Spleen (tissue), 11 donors: ENCODE measurements around the gene AIG1. TPM values are rescaled to one million over a fixed set of nuclear protein-coding genes. Genes with fewer than 3 reads are reported as not detected.

Source experiments
- DNase-seq: peaks from one replicate; pipeline ENCODE4 v3.0.0-alpha.2; 2020
- H3K27ac ChIP-seq, 8 donors: fragments of 200-600 bp; sonication (generic) in 7 of 8; 1 replicate in 4 of 8; 2 replicates in 4 of 8; pipeline versions ENCODE4 v1.5.0 to v1.8.0; 2016 to 2021; ENCODE audit warnings: inconsistent platforms in 4 of 8, mild to moderate bottlenecking in 4 of 8, moderate library complexity in 1 of 8
- H3K27me3 ChIP-seq, 7 donors: fragments of 200-600 bp; sonication (generic) in 6 of 7; replicated peaks in 1 of 7; 1 replicate in 4 of 7; 2 replicates in 3 of 7; pipeline versions ENCODE4 v1.5.0 to v1.8.0; 2016 to 2021; ENCODE audit warnings: inconsistent platforms in 3 of 7, mild to moderate bottlenecking in 1 of 7
- H3K36me3 ChIP-seq, 6 donors: fragments of 200-600 bp; sonication (generic) in 5 of 6; 1 replicate in 4 of 6; 2 replicates in 2 of 6; pipeline versions ENCODE4 v1.5.0 to v1.8.0; 2016 to 2021; ENCODE audit warnings: inconsistent platforms in 2 of 6
- H3K4me1 ChIP-seq, 6 donors: fragments of 200-600 bp; sonication (generic) in 5 of 6; 1 replicate in 3 of 6; 2 replicates in 3 of 6; pipeline versions ENCODE4 v1.5.0 to v1.8.0; 2016 to 2021; ENCODE audit warnings: inconsistent platforms in 3 of 6
- H3K4me3 ChIP-seq, 8 donors: fragments of 200-600 bp; sonication (generic) in 7 of 8; 1 replicate in 4 of 8; 2 replicates in 4 of 8; pipeline versions ENCODE4 v1.5.0 to v1.8.0; 2016 to 2021; ENCODE audit warnings: inconsistent platforms in 4 of 8, mild to moderate bottlenecking in 4 of 8, moderate library complexity in 2 of 8
- H3K9me3 ChIP-seq, 8 donors: fragments of 200-600 bp; sonication (generic) in 7 of 8; 1 replicate in 4 of 8; 2 replicates in 4 of 8; pipeline versions ENCODE4 v1.5.0 to v1.8.0; 2016 to 2021; ENCODE audit warnings: inconsistent platforms in 4 of 8
- CTCF ChIP-seq, 11 experiments: fragments of 200-600 bp in 7 of 11; fragments of 450-650 bp in 4 of 11; sonication (generic) in 4 of 11; IDR thresholded peaks in 8 of 11; conservative IDR thresholded peaks in 3 of 11; 1 replicate in 7 of 11; 2 replicates in 4 of 11; pipeline versions ENCODE4 v1.4.0 to v1.8.0; 2016 to 2021; ENCODE audit warnings: antibody characterized with exemption in 11 of 11, inconsistent platforms in 4 of 11, mild to moderate bottlenecking in 1 of 11
- POLR2A ChIP-seq, 3 donors: fragments of 450-650 bp; IDR thresholded peaks; one replicate each; pipeline ENCODE4 v1.5.1; 2017; ENCODE audit warnings: antibody characterized with exemption in 3 of 3, mild to moderate bottlenecking in 1 of 3
- POLR2AphosphoS5 ChIP-seq, 3 donors: sonication (generic); formaldehyde crosslinking; IDR thresholded peaks; one replicate each; pipeline ENCODE4 v1.5.1; 2017; ENCODE audit warnings: antibody characterized with exemption in 3 of 3
- WGBS, 5 donors: extraction: QIAGEN DNeasy Blood & Tissue Kit in 3 of 5; methylation state at CpG; one replicate each; pipeline versions ENCODE4 v1.1.5 to v1.1.7; 2013 to 2018; 5-methylcytosine and 5-hydroxymethylcytosine counted together
- intact Hi-C: fragments of 100-400 bp; cut with DNase I; formaldehyde crosslinking; loops from one replicate; pipeline ENCODE4 v1.15.0; 2023; ENCODE audit warnings: low total_unique reads
- polyA plus RNA-seq, 3 donors: library from polyadenylated mRNA; stranded (reverse); fragments of 200-250 nt; gene quantifications; one replicate each; pipeline ENCODE4 v1.2.1, GENCODE V29; 2013
- total RNA-seq, 7 donors: library from RNA; depleted of rRNA in 3 of 7; stranded (reverse); fragments of >200 nt in 3 of 7; fragmentation: NEBNext Ultra II Directional in 4 of 7; extraction: Animal tissue kit (Norgen Biotek cat#: 25700) in 4 of 7; gene quantifications; one replicate each; pipeline versions ENCODE4 v1.1.0 to v1.2.1, GENCODE V29; 2016 to 2021
- donor health status: healthy with polysubstance abuse.
- donor health status: DM: no; HTN: no; CAD: no; lungs with moderate emphysema.
- donor health status: DM: no; HTN: no; CAD: no.
- donor health status: Bipolar disorder and iron deficiency.
- donor health status: healthy.
- donor health status: DM: no; HTN: no; CAD: no.
- donor health status: DM: yes; HTN: yes; CAD: no.

Gene AIG1
- total and polyA plus RNA-seq, 10 donors = 14.3 to 38.0 (median 27.9) TPM

- no peak for TF ChIP-seq POLR2A (IDR thresholded peaks at IDR 0.05)
- TF ChIP-seq POLR2AphosphoS5 (IDR thresholded peaks at IDR 0.05) = no peak
- no peak for TF ChIP-seq CTCF (IDR thresholded peaks at IDR 0.05 in 8 of 11, conservative IDR thresholded peaks at IDR 0.05 in 3 of 11)
- Histone ChIP-seq H3K27me3 (no peaks in the 10 kb centered on the region), H3K27ac (no peak overlapping the region), H3K9me3 (no peaks in the 10 kb centered on the region), H3K4me1 (no peaks in the 10 kb centered on the region), H3K4me3 (no peak overlapping the region), H3K36me3 (no peaks in the 10 kb centered on the region)
- intact Hi-C loops = no loop called here
- DNase-seq = no peak
- WGBS, 5 donors = 70 to 77% (median 72%) methylated on average over 8 of the region's 8 CpGs
These were observed 173.0 kb downstream of the AIG1 start for GRCh38 chr6:143233554-143234285.

- 93 to 100% (median 97%) methylated on average over 2 of the region's 2 CpGs for WGBS, 5 donors
- intact Hi-C loops = no loop called here
- no peaks in the 10 kb centered on the region for H3K9me3 ChIP-seq
These were observed 174.0 kb downstream of the AIG1 start for GRCh38 chr6:143234734-143235133.

GRCh38 chr6:143236151-143236798, 175.6 kb downstream of the AIG1 start:
- Histone ChIP-seq H3K27ac (no peak overlapping the region), H3K4me3 (no peak overlapping the region), H3K9me3 (no peaks in the 10 kb centered on the region), H3K27me3 (no peaks in the 10 kb centered on the region), H3K4me1 (no peaks in the 10 kb centered on the region), H3K36me3 (no peaks in the 10 kb centered on the region)
- intact Hi-C loops = no loop called here
- 80 to 93% (median 90%) methylated on average over 16 of the region's 16 CpGs for WGBS, 5 donors
- TF ChIP-seq POLR2A (IDR thresholded peaks at IDR 0.05) (no peak), POLR2AphosphoS5 (IDR thresholded peaks at IDR 0.05) (no peak), CTCF (IDR thresholded peaks at IDR 0.05 in 8 of 11, conservative IDR thresholded peaks at IDR 0.05 in 3 of 11) (no peak)
- no peak for DNase-seq

More at GRCh38 chr6:143234734-143235133, 174.0 kb downstream of the AIG1 start:
- Histone ChIP-seq H3K4me1 (no peaks in the 10 kb centered on the region), H3K4me3 (no peak overlapping the region), H3K36me3 (no peaks in the 10 kb centered on the region), H3K27me3 (no peaks in the 10 kb centered on the region), H3K27ac (no peak overlapping the region)
- TF ChIP-seq CTCF (IDR thresholded peaks at IDR 0.05 in 8 of 11, conservative IDR thresholded peaks at IDR 0.05 in 3 of 11) = no peak
- TF ChIP-seq POLR2A (IDR thresholded peaks at IDR 0.05) = no peak
- TF ChIP-seq POLR2AphosphoS5 (IDR thresholded peaks at IDR 0.05) = no peak
- no peak for DNase-seq

- Histone ChIP-seq H3K27ac (no peak overlapping the region), H3K4me3 (no peak overlapping the region), H3K4me1 (no peaks in the 10 kb centered on the region), H3K36me3 (no peaks in the 10 kb centered on the region), H3K9me3 (no peaks in the 10 kb centered on the region), H3K27me3 (no peaks in the 10 kb centered on the region)
- WGBS, 5 donors = 95 to 100% (median 99%) methylated on average over 1 of the region's 1 CpG
- no peak for TF ChIP-seq POLR2AphosphoS5 (IDR thresholded peaks at IDR 0.05)
- TF ChIP-seq CTCF (IDR thresholded peaks at IDR 0.05 in 8 of 11, conservative IDR thresholded peaks at IDR 0.05 in 3 of 11) = no peak
- TF ChIP-seq POLR2A (IDR thresholded peaks at IDR 0.05) = no peak
- intact Hi-C loops = no loop called here
- DNase-seq = no peak
These were observed 177.6 kb downstream of the AIG1 start for GRCh38 chr6:143238306-143238705.
